Activated CD4-positive, alpha-beta T cell treated with anti-CD3 and anti-CD28 coated beads, Interleukin-2, amount 50 U/mL, for 4 hours (primary cell): ENCODE results near the gene MRM2.

Experiments used
- DNase-seq, 2 experiments: peaks; one replicate each; pipeline ENCODE4 v3.0.0-alpha.2; 2020

Gene MRM2

GRCh38 chr7:2201686-2202360, 40.2 kb downstream of the MRM2 start:
- DNase-seq: no peak

DNA sequence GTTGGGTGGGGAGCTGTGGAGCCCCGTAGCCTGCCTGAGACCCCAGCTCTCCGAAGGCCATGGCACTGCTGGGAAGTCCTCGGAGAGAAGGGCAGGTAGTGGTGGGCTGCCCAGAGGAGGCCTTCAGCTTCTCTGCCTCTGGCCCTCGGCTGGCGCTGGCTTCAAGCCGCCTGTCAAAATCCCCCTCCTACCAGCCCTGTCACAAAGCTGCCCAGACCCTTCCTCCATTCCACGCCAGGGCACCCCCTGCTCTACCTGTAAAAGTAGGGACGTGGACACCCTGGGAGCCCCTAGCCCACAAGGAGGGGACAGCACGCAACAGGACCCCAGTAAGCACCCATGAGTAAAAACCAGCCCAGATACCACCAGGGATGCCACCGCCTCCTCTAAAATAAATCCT, 40.9 kb downstream of the MRM2 start:
- DNase-seq: no peak

DNA sequence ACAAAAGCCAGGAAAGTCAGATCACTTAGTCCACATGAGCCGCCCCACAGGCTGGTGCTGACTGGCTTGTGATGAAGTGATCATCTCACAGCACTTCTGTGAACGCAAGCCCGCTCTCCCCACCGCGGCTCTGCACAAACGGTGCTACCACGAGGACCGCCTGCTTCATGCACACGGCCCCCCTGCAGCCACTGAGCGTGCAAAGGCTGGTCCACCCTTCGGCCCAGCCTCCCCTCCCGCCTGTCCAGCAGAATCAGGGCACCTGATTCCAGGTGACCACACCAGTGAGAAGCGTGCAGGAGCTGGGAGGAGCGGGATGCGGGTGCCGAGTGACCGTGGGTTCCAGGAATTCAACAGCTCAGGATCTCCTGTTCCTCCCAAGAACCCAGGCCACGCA, 41.4 kb downstream of the MRM2 start:
- DNase-seq: no peak

- DNase-seq: no peak
Observed at GRCh38 chr7:2199956-2200583, 41.9 kb downstream of the MRM2 start.

DNA sequence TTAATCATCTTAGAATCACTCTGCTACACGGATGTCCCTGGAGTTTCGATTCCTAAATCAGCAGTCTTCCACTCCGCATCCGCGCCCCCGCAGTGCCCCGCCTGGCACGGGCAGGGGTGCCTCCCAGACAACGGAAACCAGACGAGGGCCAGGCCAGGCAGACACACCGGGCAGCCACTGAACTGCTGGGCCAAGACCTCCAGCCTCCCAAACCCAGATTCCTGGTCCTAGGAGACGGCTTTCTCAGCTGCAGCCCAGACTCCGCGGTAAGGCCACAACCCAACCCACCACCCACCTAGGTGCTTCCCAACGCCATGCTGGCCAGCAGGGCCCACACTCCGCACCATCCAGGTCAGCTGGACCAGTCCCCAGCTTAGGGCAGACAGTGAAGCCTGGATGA, 42.5 kb downstream of the MRM2 start:
- DNase-seq: no peak

DNA sequence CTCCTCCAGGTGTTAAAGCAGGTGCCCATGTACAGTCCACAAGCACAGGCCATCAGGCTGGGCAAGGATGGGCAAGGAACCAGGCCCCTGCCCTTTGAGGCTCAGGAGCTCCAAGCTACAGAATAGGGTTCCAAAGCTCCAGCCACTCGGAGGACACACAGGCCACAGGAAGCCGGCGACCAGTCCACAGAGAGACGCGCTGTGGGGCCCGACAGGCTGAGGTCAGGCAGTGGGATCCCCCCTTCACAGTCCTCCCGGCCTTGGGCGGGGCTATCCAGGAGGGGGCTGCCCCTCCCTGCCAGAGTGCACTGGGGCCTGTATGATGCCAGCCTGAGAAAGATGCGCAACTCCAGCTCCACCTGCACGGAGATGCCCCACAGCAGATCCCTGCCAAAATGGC, 43.2 kb downstream of the MRM2 start:
- DNase-seq: no peak

DNA sequence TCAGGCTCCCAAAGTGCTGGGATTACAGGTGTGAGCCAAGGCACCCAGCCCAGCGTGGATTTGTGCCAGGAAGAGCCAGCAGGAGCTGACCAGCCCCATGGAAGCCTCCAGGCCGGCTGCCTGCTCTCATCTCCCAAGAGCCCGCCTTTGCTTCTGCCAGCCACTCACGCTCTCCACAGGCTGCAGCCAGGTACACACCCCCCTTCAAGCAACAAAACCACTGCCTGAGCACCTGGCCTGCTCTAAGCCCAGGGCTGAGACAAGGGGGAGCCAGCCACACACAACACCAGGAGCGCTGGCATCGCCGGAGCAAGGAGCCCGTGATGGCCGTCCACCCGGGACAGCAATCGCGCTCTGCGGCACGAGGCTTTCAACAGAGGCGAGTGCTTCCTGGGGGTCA, 43.8 kb downstream of the MRM2 start:
- no peak for DNase-seq

GRCh38 chr7:2197436-2198155, 44.4 kb downstream of the MRM2 start:
- DNase-seq: no peak

DNA sequence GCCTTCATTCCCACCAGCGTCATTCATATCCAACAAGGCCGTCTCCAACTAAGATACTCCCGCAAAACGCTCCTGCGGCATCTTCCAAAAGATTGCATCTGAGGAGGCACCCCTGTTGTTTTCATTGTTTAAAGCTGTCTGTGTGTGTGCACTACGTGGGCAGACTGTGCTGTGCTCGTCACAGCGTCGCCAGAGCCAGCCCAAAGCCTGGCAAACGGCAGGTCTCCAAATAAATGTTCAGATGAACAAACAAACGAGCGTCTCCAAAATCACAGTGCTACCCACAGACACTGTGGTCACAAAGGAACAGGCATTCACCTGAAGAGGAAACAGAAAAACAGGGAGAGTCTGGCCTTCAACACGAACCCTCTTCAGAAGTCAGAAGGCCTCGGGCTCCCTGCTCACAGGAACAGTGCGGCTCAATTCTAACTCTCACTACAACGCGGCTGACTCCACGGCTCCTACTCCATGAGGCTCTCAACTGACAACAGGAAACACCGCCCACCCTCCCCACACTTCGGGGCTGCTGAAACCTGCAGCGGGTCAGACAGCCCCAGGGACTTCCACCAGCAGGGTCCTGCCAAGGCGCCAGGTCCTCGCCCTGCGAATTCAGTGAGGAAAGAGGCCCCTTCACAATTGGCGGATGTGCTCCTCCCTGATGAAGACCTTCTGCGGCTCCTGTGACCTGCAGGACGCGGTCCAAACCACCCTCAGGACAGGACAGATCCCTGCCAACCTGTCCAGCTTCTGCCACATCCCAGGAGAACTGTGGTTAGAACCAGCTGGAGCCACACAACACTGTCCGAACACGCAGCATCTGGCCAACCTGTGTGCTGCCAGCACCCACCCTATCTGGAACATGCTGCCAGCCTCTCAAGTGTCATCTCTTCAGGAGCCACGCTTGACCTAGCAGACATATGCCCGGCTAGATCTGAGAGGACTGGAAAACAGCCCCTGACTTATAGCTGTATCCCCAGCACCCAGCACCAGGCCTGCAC, 45.3 kb downstream of the MRM2 start:
- no peak for DNase-seq

DNA sequence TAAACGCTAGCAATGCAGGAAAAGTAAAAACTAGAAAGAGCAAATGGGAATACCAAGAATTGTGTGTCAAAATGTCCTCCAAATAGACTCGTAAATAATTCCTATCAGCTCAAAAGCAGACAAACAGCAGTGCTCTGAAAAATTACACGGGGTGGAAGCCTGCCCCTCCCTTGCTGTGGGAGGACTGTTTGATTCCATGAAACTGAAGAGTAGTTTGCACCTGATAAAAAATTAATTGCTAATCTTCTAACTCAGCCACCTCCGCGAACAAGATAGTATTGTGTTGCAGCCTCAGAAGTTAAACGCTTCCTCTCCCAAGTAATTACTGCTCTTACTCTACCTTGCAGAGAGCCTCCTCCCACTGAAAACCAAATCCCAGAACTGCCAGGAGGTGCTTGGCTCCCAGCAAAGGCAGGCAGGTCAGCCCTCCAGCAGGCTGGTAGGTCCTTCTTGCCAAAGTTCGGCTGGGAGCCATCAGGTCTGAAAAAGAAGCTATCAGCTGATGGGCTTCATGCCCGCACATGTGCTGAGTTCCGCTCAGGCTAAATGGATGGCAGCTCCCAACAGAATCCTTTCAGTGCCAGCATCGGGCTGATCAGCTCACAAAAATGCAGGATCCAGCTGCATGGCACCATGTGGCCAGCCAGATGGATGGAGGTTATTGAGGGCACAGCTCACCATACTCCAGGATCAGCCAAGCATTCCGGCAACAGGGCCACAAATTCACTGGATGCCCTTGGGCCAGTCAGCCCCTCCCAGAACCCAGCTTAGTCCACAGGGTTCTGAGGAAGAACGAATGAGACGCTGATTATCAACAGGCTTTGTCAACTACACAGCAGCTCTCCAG, 46.4 kb downstream of the MRM2 start:
- no peak for DNase-seq

DNA sequence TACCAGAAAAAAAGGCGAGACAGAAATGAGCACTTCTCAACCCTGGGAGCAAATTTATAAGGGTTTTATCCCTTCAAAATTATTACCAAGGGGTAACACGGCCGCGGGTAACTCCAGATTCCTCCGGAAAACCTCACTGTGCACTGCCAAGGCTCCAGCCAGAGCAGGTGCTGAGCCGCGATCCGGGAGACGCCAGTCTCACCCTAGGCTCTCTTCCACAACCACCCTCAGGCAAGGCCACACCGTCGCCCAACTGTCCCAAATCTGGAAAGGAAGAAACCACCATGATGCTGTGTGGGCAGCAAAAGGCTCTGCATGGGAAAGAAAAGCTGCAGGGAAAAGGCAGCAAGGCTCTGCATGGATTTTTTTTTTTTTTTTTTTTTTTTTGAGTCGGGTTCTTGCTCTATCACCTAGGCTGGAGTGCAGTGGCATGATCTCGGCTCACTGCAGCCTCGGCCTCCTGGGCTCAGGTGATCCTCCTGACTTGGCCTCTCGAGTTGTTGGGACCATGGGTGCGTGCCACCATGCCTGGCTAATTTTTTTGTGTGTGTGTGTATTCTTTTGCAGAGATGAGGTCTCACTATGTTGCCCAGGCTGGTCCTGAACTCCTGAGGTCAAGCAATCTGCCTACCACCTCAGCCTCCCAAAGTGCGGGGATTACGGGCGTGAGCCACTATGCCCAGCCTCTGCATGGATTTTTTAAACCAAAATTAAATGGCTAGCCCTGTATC, 48.3 kb downstream of the MRM2 start:
- no peak for DNase-seq

DNA sequence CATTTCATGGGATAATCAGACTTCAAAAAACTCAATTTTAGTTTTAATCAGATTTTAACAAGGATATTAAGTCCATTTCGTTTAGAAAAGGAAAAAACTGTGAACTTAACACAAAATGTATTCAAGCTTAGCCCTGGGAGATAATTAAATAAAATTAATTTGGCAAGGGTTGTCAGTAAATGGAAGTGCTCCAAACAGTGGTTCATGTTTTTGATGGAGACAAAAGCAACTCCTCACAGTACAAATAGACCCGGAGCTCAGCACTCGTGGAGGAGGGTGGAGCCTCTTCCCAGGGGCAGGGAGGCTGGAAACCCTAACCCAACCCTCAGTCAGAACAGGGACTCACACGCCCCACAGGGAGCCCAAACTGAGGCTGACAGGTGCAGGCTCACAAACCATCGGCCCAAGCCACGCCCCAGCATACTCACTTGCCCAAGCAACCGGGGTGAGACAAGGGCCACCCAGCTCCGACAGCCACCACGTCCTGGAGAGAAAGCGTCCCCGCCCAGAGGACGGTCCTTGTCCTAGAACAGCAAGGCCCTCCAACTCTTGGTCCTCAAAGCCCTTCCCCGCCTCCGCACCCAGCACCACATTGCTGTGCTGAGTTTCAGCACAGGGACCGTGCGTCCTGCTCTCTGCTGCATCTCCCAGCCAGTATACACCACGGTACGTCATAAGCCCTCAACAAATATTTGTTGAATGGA, 49.0 kb downstream of the MRM2 start:
- no peak for DNase-seq

GRCh38 chr7:2191016-2191415, 51.0 kb downstream of the MRM2 start:
- DNase-seq: no peak

- DNase-seq: no peak
Observed at GRCh38 chr7:2190531-2190930, 51.5 kb downstream of the MRM2 start.

DNA sequence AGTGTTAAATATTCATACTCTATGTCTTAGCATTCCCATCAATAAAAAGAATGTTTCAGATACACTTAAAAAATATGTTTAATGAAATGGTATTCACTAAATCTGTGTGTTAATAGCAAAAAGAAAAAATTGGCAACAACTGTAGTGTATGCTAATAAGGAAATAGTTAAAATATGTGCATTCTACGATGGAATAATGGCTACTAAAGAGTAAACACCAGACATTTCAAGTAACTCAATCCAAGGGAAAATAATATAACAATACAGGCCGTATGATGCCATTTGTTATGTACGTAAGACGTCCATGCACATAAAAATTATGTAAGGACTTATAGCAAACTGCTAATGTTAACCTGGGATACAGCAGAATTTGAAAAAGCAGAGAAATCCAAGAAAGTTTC, 55.8 kb downstream of the MRM2 start:
- no peak for DNase-seq

- DNase-seq: no peak
Observed at GRCh38 chr7:2185715-2186114, 56.3 kb downstream of the MRM2 start.
